LNCaP clone FGC (cell line): Measurements from ENCODE around the gene ALPG.

Experiments used
- DNase-seq: peaks from one replicate; pipeline ENCODE4 v3.0.0-alpha.2; 2011; ENCODE audit warnings: low read depth
- H3K4me3 ChIP-seq: 2 replicates; pipeline ENCODE4 v1.5.1; 2011; ENCODE audit warnings: mild to moderate bottlenecking, low read depth, low read length, control low read depth
- TF ChIP-seq, protein P1 (sequence below): IDR thresholded peaks from 2 replicates; pipeline ENCODE4 v1.5.1; 2012; ENCODE audit warnings: mild to moderate bottlenecking; ENCODE audit not compliant: control insufficient read depth, insufficient read depth; ENCODE audit errors: extremely low read depth

ALPG gene

DNA sequence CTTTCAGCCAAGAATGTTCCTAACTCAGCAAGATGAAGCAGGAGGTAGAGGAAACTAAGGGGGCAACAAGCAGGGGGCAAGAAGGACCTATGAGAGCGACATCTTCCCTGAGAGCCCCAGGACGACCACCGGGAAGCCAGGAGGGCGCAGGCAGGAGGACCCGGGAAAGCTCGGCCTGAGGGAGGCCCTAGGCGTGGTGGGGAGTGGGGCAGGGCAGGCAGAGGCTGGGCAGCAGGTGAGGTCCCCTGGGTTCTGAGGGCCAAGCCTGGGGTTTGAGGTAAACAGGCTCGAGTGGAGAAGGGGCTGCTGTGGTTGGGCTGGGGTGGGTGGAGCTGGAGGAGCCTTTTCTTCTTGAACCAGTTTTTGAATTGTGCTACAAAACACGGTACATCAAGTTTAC lies 48.0 kb downstream of the ALPG start:
- TF ChIP-seq, protein P1, sequence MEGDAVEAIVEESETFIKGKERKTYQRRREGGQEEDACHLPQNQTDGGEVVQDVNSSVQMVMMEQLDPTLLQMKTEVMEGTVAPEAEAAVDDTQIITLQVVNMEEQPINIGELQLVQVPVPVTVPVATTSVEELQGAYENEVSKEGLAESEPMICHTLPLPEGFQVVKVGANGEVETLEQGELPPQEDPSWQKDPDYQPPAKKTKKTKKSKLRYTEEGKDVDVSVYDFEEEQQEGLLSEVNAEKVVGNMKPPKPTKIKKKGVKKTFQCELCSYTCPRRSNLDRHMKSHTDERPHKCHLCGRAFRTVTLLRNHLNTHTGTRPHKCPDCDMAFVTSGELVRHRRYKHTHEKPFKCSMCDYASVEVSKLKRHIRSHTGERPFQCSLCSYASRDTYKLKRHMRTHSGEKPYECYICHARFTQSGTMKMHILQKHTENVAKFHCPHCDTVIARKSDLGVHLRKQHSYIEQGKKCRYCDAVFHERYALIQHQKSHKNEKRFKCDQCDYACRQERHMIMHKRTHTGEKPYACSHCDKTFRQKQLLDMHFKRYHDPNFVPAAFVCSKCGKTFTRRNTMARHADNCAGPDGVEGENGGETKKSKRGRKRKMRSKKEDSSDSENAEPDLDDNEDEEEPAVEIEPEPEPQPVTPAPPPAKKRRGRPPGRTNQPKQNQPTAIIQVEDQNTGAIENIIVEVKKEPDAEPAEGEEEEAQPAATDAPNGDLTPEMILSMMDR: no peak
- H3K4me3 ChIP-seq: no peak overlapping the region
- no peak for DNase-seq

DNA sequence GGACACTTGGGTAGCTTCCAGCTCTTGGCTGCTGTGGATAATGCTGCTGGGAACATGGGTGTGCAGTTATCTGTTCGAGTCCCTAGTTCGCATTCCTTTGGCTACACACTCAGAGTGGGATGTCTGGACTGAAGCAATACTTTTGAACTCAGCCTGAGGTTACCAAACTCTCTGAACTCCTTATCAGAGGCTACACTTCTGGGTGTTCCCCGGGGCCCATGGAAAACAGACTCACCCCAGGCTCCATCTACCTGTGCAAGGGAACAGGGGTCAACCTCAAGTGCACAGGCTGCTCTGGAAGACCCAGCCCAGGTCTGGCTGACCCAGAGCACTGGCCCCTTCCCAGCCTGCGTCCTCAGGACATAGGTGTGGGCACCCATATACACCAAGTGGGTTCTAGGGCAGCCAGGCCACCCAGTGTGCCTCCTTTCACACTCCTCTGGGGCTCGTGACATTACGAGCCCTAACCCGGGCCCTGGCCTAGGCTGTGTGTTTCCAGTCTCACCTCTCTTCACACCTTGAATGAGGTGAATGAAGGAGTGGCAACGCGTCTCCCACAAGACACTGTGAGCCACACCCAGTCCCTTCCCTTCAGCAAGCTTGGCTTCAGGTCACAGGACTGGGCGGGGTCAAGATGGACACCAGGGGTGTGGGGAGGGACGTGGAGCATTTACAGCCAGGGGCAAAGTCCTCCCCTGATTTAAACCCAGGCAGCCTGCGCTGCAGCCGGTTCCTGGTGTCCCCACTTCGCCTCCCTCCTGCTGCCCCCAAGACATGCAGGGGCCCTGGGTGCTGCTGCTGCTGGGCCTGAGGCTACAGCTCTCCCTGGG lies 49.0 kb downstream of the ALPG start, which contains the start of gene ALPI:
Gene ALPI (plus strand): TSS at position 728 of the 830 bp plus-strand sequence. CDS start 47 bp downstream, at position 775.
- H3K4me3 ChIP-seq: no peak within 1 kb of the TSS
- DNase-seq: no peak
- TF ChIP-seq, protein P1: no peak

DNA sequence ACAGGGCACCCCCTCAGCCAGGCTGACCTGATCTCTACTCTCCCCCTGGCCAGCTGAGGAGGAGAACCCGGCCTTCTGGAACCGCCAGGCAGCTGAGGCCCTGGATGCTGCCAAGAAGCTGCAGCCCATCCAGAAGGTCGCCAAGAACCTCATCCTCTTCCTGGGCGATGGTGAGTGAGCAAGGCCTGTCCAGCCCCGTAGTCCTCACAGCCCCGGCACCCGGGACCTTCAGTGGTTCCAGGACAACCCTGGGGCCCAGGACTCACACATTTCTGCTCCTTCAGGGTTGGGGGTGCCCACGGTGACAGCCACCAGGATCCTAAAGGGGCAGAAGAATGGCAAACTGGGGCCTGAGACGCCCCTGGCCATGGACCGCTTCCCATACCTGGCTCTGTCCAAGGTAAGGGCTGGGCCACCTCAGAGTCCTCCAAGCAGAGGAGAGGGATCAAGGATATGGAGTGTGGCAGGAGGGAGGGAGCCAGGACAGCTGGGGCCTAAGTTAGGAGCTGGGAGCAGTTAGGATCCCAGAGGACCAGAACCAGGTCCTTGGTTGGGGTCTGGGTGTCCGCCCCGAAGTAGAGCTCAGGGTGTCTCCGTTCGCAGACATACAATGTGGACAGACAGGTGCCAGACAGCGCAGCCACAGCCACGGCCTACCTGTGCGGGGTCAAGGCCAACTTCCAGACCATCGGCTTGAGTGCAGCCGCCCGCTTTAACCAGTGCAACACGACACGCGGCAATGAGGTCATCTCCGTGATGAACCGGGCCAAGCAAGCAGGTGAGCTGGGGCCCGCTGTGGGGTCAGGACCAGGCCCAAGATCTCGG lies 49.9 kb downstream of the ALPG start:
- DNase-seq: no peak
- no peak overlapping the region for H3K4me3 ChIP-seq
- TF ChIP-seq, protein P1: no peak

DNA sequence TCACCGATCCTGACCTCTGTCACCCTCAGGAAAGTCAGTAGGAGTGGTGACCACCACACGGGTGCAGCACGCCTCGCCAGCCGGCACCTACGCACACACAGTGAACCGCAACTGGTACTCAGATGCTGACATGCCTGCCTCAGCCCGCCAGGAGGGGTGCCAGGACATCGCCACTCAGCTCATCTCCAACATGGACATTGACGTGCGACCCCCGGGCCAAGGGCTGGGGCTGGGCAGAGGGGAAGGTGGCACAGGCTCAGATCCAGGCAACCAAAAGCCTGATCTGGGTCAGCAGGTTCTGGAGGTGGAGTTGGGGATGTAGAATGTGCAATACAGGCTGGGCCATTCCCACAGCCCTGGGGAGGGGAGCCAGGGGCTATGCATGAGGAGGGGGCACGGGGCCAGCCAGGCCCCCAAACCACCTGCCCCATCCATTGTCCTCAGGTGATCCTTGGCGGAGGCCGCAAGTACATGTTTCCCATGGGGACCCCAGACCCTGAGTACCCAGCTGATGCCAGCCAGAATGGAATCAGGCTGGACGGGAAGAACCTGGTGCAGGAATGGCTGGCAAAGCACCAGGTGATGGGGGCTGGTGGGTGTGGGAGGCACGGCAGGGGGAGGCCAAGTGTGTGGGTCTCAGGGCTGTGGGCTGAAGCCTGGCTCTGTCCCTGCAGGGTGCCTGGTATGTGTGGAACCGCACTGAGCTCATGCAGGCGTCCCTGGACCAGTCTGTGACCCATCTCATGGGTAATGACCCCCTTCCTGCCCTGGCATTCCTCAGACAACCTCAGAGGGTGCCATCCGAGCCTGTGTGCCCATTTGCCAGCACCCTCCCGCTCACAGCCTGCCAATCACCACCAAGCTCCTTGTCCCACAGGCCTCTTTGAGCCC lies 50.7 kb downstream of the ALPG start:
- no peak for DNase-seq
- no peak overlapping the region for H3K4me3 ChIP-seq
- TF ChIP-seq, protein P1: no peak

DNA sequence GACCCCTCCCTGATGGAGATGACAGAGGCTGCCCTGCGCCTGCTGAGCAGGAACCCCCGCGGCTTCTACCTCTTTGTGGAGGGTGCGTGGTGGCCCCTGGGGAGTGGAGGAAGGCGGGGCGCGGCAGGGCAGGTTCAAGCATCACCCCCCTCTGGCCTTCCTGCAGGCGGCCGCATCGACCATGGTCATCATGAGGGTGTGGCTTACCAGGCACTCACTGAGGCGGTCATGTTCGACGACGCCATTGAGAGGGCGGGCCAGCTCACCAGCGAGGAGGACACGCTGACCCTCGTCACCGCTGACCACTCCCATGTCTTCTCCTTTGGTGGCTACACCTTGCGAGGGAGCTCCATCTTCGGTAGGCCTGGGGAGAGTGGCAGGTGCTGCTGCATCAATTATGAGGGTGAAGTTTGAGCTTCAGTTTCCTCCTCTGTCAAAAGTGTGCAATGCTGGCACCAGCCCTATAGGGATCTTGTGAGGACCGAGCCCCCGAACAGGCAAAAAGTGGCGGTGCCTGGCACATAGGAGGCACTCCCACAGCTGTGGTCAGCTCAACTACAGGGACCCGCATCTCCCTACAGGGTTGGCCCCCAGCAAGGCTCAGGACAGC lies 51.5 kb downstream of the ALPG start:
- TF ChIP-seq, protein P1: no peak
- no peak for DNase-seq
- H3K4me3 ChIP-seq: no peak overlapping the region
